Measurements from ENCODE around the gene GMPR. TPM values are rescaled to one million over a fixed set of nuclear protein-coding genes. Genes with fewer than 3 reads are reported as not detected.

GMPR gene
- total RNA-seq, 2 experiments from 2014 or later = 0.68 to 0.97 TPM

DNA sequence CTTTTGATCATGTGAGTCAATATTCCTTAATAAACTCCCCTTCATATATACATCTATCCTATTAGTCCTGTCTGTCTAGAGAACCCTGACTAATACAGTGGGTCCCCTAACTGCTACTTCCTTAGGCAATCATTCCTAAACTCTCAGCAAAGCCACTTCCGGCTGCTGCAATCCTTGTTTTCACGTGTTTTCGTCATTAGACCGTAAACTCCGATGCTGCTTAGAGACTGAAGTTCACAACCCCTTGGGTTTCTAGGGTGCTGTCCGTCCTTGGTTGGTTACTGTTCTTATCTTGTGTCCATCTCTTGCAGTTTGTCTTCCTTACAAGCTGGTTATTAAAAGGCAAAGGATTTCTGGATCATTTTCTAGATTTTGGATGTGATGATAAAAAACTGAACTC, 106.4 kb downstream of the GMPR start:
- H3K4me3 Mint-ChIP-seq = no peak overlapping the region
- ChIA-PET CTCF (interaction anchor here (1.4 kb wide), 1 partner anchor 13 kb away, joined by 4 read pairs; no protein-coding TSS in a partner anchor), POLR2A (no interaction called here)
- no peak for DNase-seq
- intact Hi-C loops (cut with micrococcal nuclease) = no loop called here
- H3K9me3 Mint-ChIP-seq = no peaks in the 10 kb centered on the region
- H3K4me1 Mint-ChIP-seq (ENCODE audit: low read depth) = peaks cover 15% of the 10 kb centered on the region
- no peaks in the 10 kb centered on the region for H3K27me3 Mint-ChIP-seq
- H3K36me3 Mint-ChIP-seq = peaks cover 4% of the 10 kb centered on the region
- H3K27ac Mint-ChIP-seq = no peak overlapping the region

Other genes with a start within 250 kb of the GMPR start
- gene MYLIP, start 109.5 kb upstream of the GMPR start, total RNA-seq = 10 to 100 TPM; 11.4 TPM

All from activated CD4-positive, alpha-beta memory T cell treated with anti-CD3 and anti-CD28 coated beads for 36 hours (primary cell).